ENCODE data around the gene LRTM2. TPM values are rescaled to one million over a fixed set of nuclear protein-coding genes. Genes with fewer than 3 reads are reported as not detected.
A peak's percentile ranks its signal among the peaks of the same experiment; 100 is the strongest.

Gene LRTM2
- total RNA-seq, 1 donor from 2014 or later = not detected

GRCh38 chr12:1800401-1801302 lies 19.7 kb upstream of the LRTM2 start:
- no peaks in the 10 kb centered on the region for H3K27me3 Mint-ChIP-seq (ENCODE audit: unreplicated experiment)
- H3K36me3 Mint-ChIP-seq (ENCODE audit: unreplicated experiment) = no peaks in the 10 kb centered on the region
- no peak overlapping the region for H3K4me3 Mint-ChIP-seq (ENCODE audit: unreplicated experiment)
- H3K4me1 Mint-ChIP-seq (ENCODE audit: unreplicated experiment) = peaks cover 17% of the 10 kb centered on the region
- H3K9me3 Mint-ChIP-seq (ENCODE audit: unreplicated experiment) = no peaks in the 10 kb centered on the region
- DNase-seq (ENCODE audit: extremely low spot score, unreplicated experiment) = no peak
- peak; percentile 14 for TF ChIP-seq CTCF (IDR thresholded peaks at IDR 0.05)
- H3K27ac Mint-ChIP-seq (ENCODE audit: unreplicated experiment) = no peak overlapping the region

GRCh38 chr12:1801303-1801975 lies 18.9 kb upstream of the LRTM2 start:
- Mint-ChIP-seq H3K36me3 (ENCODE audit: unreplicated experiment) (no peaks in the 10 kb centered on the region), H3K4me3 (ENCODE audit: unreplicated experiment) (no peak overlapping the region), H3K4me1 (ENCODE audit: unreplicated experiment) (peaks cover 13% of the 10 kb centered on the region), H3K27ac (ENCODE audit: unreplicated experiment) (no peak overlapping the region), H3K27me3 (ENCODE audit: unreplicated experiment) (no peaks in the 10 kb centered on the region), H3K9me3 (ENCODE audit: unreplicated experiment) (no peaks in the 10 kb centered on the region)
- DNase-seq (ENCODE audit: extremely low spot score, unreplicated experiment) = no peak
- TF ChIP-seq CTCF (IDR thresholded peaks at IDR 0.05) = no peak

GRCh38 chr12:1803736-1804135 lies 16.6 kb upstream of the LRTM2 start:
- Mint-ChIP-seq H3K4me1 (ENCODE audit: unreplicated experiment) (peaks cover 13% of the 10 kb centered on the region), H3K4me3 (ENCODE audit: unreplicated experiment) (no peak overlapping the region), H3K27ac (ENCODE audit: unreplicated experiment) (no peak overlapping the region), H3K9me3 (ENCODE audit: unreplicated experiment) (no peaks in the 10 kb centered on the region), H3K27me3 (ENCODE audit: unreplicated experiment) (no peaks in the 10 kb centered on the region), H3K36me3 (ENCODE audit: unreplicated experiment) (no peaks in the 10 kb centered on the region)
- DNase-seq (ENCODE audit: extremely low spot score, unreplicated experiment) = no peak
- TF ChIP-seq CTCF (IDR thresholded peaks at IDR 0.05) = no peak

- Mint-ChIP-seq H3K36me3 (ENCODE audit: unreplicated experiment) (no peaks in the 10 kb centered on the region), H3K4me3 (ENCODE audit: unreplicated experiment) (no peak overlapping the region), H3K4me1 (ENCODE audit: unreplicated experiment) (peaks cover 16% of the 10 kb centered on the region), H3K9me3 (ENCODE audit: unreplicated experiment) (no peaks in the 10 kb centered on the region), H3K27ac (ENCODE audit: unreplicated experiment) (peak overlapping the region; percentile 81), H3K27me3 (ENCODE audit: unreplicated experiment) (no peaks in the 10 kb centered on the region)
- DNase-seq (ENCODE audit: extremely low spot score, unreplicated experiment) = peak; percentile 92
- TF ChIP-seq CTCF (IDR thresholded peaks at IDR 0.05) = no peak
These were observed 15.6 kb upstream of the LRTM2 start for GRCh38 chr12:1804545-1805332.
